Glomerular visceral epithelial cell (primary cell): ENCODE data around the gene TADA2B.

ENCODE experiments used
- DNase-seq: peaks from one replicate; pipeline ENCODE4 v3.0.0-alpha.2; 2016; ENCODE audit errors: extremely low spot score

The TADA2B gene

DNA sequence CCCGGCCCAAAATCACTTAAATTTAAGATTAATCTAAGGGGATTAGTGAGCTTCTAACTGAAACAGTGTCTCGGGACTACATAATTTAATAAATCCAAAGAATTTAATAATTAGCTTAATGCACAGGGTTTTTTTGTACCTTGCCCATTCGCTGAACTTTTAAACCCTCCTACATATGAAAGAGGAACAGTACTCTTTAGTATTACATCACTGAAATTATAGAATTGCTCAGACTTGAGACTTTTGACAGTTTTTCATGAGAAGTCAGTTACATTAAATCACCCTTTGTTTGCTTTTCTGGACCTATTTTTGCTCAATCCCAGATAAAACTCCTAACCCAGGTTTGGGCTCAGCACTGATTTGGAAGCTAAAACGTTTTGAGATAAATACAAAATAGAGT, 2.4 kb upstream of the TADA2B start:
- DNase-seq, result no peak

DNA sequence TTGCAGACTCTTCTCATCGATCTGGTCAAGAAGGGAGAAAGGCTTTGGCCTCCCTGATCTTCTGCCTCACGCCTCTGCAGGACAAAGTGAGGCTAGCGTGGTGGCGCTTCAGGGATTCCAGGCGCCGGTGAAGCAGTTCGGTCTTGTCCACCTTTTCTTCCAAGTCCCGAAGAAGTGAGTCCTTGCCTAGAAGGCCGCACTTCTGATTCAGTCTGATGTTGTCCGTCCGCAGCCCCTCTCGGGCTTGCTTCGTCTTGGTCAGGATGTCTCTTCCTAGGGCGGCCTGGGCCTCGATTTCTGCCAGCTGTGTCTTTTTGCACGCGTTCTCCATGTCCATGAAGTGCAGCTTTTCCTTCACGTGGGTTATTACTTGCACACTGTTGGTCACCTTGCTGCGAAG, 1.9 kb upstream of the TADA2B start:
- no peak for DNase-seq

DNA sequence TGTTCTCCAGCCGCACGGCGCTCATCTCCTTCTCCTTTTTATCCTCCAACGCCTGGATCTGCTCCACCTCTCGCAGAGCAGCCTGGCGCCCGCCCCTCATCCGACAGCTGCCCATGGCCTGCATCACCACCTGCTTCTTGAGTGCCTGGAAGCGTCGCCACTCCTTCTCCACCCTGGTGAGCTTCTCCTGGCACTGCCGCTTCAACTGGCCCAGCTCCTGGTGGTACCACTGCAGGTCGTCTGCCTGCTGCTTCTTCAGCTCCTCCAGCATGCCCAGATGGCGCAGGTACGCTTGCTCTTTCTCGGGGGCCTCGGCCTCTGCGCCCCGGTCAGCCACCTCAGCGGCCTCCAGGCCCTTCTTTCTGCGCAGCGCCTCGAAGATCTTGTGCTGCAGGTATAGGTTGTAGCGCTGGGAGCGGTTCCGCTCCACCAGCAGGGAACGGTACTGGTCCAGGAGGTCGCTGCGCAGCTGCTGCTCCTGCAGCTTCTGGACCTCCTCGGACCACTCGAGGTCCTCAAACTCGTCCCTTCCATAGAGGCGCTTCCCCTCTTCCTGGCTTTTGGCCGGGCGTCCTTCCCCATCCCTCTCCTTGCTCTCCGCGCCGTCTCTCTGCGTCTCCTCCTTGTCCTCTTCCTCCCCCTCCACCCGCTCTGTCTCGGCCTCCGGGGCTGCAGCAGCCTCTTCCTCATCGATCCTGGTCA, 1.2 kb upstream of the TADA2B start:
- no peak for DNase-seq

DNA sequence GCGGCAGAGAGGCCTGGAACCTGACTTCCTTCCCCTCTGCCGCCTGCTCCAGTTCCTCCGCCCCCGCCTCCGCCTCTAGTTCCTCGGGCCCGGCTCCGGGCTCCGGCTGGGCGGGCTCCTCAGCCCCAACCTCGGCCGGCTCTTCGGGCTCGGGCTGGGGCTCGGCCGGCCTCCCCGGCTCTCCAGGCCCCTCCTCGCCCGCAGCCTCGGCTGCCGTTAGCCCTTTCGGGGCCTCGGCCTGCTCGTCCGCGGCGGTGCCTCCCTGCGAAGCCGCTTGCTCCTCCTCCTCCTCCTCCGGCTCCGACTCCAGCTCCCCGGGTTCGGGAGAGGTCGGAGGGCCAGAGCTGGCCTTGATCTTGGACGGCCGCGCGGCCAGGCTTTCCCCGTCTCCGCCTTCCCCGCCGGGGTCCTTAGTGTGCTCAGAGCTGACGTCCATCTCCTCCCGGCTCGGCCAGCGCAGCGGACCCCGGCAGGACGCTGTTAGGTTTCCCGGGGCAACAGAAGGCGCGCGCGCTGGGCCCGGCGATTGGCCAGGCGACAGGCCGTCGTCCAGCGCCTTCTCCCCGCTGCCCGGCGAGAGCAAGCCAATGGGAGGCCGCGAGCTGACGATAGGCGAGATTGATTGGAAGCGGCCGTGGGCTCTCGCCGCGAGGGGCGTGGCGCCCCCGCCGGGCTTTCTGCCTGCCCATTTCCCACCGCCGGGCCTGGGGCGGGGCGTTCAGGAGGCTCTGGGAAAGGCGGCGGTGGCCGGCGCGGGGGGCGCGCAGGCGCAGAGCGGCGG, 479 bp upstream of the TADA2B start:
- DNase-seq, result peak; percentile 99

DNA sequence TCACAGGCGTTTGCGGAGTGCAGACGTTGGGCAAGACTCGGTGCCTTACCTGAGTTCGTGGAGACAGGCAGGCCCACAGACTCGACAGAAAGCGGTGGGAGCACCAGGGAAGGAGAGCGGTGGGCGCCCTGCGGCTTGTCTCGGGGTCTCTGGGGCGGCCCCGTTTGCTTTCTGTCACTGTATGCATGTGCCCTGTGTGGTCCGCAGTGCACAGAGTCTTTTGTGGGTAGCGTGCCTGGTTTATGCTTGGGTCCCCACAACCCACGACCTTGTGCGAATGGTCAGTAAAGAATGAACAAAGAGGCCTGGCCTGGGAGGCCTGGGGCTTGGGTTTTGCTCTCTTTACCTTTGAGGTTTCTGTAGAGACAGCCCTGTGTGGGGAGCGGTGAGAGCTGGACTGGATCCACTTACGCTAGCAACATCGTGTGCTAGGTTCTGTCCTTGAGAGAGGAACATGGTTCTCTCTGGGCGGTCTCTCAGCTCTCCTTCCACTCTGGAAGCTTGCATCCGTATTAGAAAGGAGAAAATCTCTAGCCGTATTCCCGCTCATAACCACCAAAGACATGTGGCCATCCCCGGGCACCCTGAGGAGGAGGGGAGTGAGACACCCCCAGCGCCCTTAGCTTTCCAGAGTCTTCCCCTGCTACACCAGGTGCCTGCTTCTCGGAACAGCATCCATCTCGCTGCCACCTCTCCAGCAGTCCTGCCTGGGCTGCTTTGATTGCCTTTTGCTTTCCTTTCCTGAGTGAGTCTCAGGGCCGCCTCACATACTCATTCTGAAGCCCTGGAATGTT, 1.2 kb downstream of the TADA2B start:
- DNase-seq, result peak; percentile 16

DNA sequence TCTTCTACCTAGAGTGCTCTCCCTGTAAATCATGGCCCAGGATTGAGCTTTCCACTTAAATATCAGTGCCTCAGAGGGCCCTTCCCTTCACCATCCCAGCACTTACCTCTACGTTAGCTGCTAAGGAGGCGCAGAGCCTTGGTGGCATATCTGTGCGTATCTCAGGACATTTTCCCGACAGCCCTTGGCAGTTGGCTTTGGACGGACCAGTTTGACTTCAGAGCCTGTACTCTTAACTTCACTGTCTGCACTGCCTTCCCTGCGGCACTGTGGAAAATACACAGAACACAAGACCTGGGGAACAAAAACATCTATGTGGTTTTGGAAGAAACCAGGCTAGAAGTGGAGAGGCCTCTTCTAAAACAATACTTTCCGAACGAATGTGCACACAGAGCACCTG, 2.4 kb downstream of the TADA2B start:
- DNase-seq, result no peak

DNA sequence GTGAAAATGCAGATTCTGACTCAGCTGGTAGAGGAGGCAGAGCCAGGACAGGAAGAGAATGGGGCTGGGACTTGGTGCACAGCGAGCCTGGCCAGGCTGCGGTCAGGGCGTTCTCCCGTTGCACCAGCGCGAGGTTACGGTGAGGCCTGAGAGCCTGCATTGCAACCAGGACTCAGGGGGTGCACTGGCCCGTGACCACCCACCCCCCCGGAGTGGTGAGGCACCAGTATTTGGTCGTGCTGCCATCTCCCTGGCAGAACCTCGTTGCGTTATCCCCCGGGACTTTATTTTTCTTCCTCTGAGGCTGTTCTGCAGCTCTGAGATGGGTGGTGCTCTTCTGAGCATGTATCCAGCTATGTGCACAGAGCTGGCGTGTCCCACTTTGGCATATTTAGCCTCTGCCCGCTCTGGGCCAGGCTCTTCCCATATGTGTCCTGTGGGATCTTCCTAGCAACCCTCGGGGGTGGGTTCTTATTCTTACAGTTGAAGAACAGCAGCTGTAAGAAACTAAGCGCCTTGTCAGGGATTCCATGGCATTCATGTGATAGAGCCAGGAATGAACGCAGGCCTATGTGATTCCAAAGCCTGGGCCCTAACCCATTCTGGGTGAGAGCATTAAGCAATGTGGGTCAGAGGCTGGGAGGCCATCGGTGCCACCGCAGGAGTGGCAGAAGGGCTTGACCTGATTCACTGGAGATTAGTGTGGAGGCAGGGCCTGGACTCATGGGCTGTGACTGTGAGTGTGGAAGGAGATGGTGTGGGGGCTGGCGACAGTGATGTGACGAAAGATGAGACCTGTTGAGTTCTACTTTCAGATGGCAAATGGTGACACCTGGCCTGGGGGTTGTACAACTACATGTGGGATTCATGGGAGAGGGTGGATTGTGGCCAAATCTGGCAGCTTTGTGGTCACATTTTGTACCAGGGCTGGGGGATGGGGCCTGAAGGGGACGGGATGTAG, 3.1 kb downstream of the TADA2B start:
- DNase-seq, result peak; percentile 77

DNA sequence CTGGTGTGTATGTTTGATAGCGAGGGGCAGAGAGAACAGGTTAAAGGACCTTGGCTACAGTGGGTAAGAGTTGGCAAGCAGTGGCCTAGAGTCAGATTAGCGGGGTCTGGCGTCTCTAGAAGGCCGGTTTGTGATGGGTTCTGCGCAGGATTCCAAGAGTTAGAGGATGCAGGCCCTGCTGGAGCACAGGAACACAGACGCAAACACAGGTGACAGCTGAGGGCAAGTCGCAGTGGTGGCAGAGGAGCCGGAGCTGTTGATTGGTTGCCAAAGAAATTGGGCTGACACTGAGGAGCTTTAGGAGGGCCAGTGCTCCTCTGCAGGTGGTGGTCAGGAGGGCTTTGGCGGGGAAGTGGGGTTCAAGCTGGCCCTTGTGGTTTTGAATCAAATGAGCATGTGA, 3.8 kb downstream of the TADA2B start:
- no peak for DNase-seq

DNA sequence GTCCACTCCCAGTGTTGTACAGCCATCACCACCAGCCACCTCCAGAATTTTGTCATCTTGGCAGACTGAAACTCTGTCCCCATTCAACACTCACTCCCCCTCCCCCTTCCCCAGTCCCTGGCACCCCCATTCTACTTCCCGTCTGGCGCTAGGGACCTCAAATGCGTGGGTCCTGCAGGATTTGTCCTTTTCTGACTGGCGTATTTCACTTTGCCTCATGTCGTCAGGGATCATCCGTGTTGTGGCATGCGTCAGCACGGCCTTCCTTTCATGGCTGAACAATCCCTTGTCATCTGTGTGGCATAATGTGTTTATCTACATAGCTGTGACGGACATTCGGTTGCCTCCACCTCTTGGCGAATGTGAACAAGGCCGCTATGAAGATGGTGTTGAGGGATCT, 5.5 kb downstream of the TADA2B start:
- DNase-seq, result no peak

DNA sequence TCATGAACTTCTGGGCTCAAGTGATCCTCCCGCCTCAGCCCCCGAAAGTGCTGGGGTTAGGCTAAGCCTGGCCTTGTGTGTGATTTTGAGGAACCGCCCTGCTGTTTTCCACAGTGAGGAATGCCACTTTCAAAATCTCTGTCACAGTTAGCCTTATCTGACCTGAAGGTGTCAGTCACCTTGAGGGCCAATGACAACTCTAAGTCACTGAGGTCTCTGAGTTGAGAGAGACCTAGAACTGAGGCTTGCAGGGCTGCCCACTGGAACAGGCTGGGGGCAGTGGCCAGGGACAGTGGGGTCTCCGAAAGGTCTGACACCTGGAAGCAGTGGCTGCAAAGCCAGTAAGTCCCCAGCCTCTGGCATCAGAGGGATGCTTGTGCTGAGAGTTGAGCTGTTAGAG, 6.1 kb downstream of the TADA2B start:
- DNase-seq, result no peak

DNA sequence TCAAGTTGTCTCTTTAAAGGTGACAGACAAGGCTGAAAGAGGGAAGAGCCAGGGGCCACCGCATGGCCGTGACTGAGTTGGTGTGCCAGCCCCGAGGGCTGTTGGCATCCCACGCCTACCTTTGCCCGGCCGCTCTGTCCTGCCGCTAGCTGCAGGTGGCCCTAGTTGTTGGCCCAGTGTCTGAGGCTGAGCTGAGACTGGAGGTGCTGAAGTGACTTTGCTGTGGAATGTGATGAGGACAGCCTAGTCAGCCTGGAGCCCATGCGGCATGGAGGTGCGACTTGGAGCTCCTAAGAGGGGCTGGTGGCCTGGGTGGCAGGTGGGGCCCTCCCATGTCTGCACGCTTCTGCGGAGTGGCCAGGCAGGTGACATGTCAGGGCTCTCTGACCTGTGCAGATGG, 6.6 kb downstream of the TADA2B start:
- DNase-seq, result no peak

DNA sequence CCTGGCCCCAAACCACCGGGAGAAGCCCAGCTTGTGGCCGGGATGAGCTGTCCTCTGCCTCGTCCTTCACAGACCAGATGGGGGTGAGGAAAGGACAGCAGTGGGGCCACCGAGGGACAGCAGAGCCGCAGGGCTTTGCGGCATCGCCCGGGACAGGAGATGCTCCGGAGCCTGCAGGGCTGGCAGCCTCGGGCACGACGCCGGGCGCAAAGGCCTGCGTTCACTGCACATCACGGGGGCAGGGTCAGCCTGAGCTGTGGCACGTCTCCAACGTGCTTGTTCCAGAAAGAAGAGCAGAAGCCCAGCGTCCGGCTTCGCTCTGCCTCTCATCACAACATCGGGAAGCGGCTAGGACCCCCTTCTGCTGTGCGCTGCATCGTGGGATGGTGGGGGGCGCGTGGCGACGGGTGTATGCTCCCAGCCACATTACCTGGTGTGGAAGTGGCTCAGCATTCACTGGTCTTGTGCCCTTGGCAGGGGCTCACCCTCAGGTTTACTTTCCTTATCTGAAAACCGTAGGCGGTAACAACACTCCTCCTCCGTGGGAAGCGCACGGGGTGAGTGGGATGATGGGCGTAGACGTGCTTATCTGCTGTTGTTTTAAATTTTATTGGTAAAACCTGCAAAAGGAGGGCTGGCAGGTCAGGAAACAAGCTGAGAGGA, 7.4 kb downstream of the TADA2B start:
- DNase-seq, result no peak

DNA sequence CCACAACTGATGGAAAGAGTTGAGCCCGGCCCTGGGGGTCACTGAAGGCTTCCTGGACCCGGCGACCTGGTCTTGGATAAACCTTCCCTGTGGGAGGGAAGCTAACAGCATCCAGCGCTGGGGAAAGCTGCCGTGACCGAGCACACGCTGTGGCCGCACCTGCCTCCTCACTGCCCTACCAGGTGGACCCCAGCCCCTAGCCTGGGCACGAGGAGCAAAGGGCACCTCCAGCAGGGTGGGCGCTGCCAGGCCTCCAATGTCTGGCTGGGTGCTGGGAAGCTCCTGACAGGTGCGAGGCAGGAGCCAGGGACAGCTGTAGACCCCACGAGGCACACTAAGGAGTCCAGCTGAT, 7.9 kb downstream of the TADA2B start:
- no peak for DNase-seq

DNA sequence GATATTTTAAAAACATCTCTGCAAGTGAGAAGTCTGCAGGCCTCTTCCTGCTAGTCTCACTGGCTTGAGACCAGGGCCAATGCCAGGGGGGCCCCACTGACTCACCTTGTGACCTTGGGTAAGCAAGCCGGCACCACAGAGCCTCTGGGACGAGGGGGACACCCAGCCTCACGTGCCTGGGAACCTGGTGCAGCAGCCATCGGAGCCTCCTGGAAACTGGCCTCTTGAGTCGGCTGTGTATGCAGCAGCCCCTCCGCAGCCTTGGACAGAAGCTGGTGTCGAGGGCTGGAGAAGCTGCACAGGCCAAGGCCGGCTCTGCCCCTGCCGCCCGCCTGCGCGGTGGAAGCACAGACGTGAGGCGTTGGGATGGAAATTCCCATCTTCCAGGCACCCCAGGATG, 8.7 kb downstream of the TADA2B start:
- no peak for DNase-seq

DNA sequence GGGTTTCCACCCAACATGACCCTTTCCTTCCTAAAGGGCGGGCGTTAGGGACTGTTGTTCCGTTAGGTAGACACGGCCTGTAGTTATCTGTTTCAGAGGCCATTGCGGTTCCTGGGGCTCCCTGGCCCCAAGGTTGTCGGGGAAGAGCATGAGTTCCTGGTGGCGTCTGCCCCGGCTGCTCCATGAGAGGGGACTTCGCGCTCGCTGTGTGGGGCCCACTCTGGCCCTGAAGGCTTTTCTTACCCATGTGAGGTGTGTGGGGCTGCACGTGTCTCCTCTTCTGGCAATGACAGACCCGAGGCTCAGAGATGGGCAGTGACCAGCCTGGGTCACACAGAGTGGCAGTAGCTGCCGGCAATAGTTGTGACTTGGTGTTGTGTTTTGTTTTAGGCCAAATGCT, 9.1 kb downstream of the TADA2B start:
- no peak for DNase-seq

DNA sequence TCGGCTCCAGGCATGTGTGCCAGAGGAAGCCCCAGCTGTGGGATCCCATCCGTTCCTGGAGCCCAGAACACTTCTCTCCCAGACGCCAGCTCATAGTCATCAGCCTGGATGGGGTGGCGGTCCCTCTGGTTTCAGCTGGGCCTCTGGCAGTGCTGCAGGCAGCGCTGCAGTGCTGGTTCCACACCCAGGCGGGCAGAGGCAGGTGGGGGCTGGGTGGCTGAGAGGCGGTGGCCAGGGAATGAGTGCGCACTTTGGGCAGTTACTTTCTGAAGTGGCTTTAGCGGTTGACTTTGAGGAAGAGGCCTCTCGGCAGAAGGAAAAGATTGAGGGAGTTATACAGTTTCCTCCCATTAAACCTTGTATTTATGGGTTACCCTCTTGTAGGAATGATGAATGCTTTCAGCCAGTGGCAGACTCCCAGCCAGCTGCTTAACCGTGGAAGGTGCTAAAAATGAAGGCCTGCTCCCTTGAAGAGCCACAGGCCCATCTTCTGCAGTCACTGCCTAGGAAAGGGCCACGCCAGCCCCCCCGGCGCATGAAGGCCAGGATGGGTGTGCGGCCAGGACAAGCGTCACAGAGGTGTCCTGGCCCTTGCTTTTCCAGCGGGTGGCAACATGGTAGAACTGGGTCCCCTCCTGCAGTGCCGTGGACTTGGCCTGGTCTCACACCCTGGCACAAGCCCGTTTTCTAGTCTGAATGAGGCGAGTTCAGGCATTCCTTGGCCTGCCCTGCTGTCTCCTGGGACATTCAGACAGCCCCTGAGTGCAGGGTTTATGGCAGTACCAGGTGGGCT, 9.9 kb downstream of the TADA2B start:
- DNase-seq, result no peak

DNA sequence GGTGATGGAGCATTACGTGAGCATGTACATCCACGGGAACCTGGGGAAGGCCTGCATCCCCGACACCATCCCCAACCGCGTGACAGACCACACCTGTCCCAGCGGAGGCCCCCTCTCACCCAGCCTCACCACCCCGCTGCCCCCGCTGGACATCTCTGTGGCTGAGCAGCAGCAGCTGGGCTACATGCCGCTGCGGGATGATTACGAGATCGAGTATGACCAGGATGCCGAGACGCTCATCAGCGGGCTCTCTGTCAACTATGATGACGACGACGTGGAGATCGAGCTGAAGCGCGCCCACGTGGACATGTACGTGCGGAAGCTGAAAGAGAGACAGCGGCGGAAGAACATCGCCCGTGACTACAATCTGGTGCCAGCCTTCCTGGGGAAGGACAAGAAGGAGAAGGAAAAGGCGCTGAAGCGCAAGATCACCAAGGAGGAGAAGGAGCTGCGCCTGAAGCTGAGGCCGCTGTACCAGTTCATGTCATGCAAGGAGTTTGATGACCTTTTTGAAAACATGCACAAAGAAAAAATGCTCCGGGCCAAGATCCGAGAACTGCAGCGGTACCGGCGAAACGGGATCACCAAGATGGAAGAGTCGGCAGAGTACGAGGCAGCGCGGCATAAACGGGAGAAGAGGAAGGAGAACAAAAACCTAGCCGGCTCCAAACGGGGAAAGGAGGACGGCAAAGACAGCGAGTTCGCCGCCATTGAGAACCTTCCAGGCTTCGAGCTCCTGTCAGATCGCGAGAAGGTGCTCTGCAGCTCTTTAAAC, 11.1 kb downstream of the TADA2B start:
- no peak for DNase-seq

DNA sequence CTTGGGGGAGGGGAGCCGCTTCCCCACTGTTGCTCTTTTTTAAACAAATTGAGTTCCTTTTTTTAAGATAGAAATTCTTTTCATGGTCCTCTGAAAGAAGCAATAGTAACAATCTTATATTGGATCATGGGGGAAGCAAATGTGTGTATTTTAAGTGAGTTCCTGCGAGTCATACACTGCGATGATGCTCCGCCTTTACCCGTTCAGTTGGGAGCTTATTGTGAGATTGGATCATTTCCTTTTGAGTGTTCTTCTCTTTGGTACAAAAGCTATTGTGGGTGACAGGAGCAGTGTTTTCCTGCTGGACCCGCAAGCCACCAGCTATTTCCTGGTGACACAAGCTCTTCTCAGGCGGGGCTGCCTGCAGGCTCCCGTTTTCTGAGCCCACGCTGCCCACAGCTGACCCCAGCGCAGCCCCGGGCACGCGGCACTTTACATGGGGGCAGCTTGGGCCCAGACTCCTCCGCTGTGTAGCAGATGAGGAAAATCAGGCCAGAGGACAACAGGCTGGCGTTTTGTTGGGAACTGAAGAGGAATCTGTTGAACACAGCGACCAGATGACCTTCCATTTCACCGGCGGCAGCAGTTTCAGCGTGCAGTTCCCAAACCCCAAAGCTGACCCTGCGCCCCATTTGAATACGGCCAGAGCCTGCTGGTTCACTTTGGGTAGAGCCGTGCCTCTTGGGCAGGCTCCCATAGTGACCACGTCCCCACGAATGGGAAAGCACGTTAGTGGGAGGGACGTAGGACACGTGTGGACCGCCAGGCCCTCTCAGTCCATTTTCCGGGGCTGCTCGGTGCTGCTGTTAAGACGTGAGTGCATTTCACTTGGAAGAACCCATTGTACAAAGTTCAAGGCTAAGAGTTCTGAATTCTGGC, 12.2 kb downstream of the TADA2B start:
- no peak for DNase-seq

DNA sequence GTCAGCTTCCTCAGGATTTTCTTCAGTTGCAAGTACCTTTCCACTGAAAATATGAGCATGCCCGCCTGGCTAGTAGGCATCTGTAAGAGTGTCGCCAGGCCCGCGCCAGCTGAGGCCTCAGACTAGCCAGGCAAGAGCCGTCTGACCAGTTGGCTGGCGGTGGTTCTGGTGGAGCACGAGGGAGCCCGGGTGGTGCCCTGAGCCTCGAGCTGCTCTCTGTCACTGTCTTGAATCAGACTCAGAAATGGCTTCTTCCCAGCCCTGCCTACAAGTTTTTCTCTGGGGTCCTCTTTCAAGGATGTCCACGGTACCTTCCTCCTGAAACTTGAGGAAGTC, 12.8 kb downstream of the TADA2B start:
- DNase-seq, result no peak
